K562 (cell line): ENCODE measurements around the gene C19orf67. TPM values are rescaled to one million over a fixed set of nuclear protein-coding genes. Genes with fewer than 3 reads are reported as not detected.

Experiments
- ATF4 ChIP-seq: fragments of 450-650 bp; formaldehyde crosslinking; IDR thresholded peaks from 2 replicates; pipeline ENCODE4 v1.4.0; 2022; ENCODE audit warnings: mild to moderate bottlenecking, moderate library complexity
- CREB3 ChIP-seq: fragments of 450-650 bp; conservative IDR thresholded peaks from 2 replicates; pipeline ENCODE4 v1.6.1; 2016; ENCODE audit warnings: missing genetic modification characterization, low read depth, mild to moderate bottlenecking, missing compliant biosample characterization, moderate library complexity
- HDAC3 ChIP-seq: fragments of 450-650 bp; IDR thresholded peaks from 2 replicates; pipeline ENCODE4 v1.6.1; 2018; ENCODE audit warnings: borderline replicate concordance, mild to moderate bottlenecking, moderate library complexity; ENCODE audit not compliant: partially characterized antibody
- ILK ChIP-seq: fragments of 450-650 bp; IDR thresholded peaks from 2 replicates; pipeline ENCODE4 v1.6.1; 2016; ENCODE audit warnings: missing genetic modification characterization, low read depth, mild to moderate bottlenecking, missing compliant biosample characterization, moderate library complexity, borderline replicate concordance
- MEF2D ChIP-seq: conservative IDR thresholded peaks from 2 replicates; pipeline ENCODE4 v1.6.1; 2016; ENCODE audit warnings: low read depth, missing genetic modification characterization, missing compliant biosample characterization
- NCOA4 ChIP-seq: fragments of 450-650 bp; IDR thresholded peaks from 2 replicates; pipeline ENCODE4 v1.6.1; 2018; ENCODE audit warnings: mild to moderate bottlenecking; ENCODE audit not compliant: partially characterized antibody
- POLR2G ChIP-seq: fragments of 200-400 bp; formaldehyde crosslinking; IDR thresholded peaks from 2 replicates; pipeline ENCODE4 v1.6.1; 2017; ENCODE audit warnings: low read depth, mild to moderate bottlenecking, antibody characterized with exemption, low read length, moderate library complexity
- U2AF1 ChIP-seq: fragments of 200-400 bp; formaldehyde crosslinking; optimal IDR thresholded peaks from 2 replicates; pipeline ENCODE3; 2017; ENCODE audit warnings: mild to moderate bottlenecking, low read depth, low read length, moderate library complexity
- ZBTB49 ChIP-seq: sonication (generic); formaldehyde crosslinking; IDR thresholded peaks from 2 replicates; pipeline ENCODE4 v1.8.0; 2022; ENCODE audit warnings: missing genetic modification reagents, mild to moderate bottlenecking, borderline replicate concordance
- polyA plus RNA-seq, 8 experiments: library from polyadenylated mRNA; depleted of rRNA in 4 of 8; stranded (reverse) in 5 of 8; unstranded in 3 of 8; fragments of >200 nt; fragmentation: Nextera tagmentation in 2 of 8; fragmentation: Illumina TruSeq in 1 of 8; extraction: Ambion mirVana in 2 of 8; extraction: Trizol in 1 of 8; gene quantifications; 2 replicates each; pipeline versions ENCODE4 v1.2.1 to v1.2.3, GENCODE V29; 2011 to 2014; ENCODE audit warnings: inconsistent platforms in 1 of 8, missing spikeins in 1 of 8
- total RNA-seq, 7 experiments: library from RNA; depleted of rRNA in 6 of 7; stranded (reverse); fragments of >200 nt in 6 of 7; fragmentation: Illumina TruSeq in 2 of 7; extraction: Trizol in 2 of 7; gene quantifications; 2 replicates each; pipeline versions ENCODE4 v1.2.1 to v1.2.3, GENCODE V29; 2011 to 2021; ENCODE audit warnings: low replicate concordance in 1 of 7
- TF ChIP-seq, protein P1 (sequence below): fragments of 450-650 bp; formaldehyde crosslinking; IDR thresholded peaks from 2 replicates; pipeline ENCODE4 v1.4.0; 2020; ENCODE audit warnings: mild to moderate bottlenecking, moderate library complexity
- TF ChIP-seq, protein P2 (sequence below), 2 experiments: fragments of 150-350 bp in 1 of 2; IDR thresholded peaks; 2 replicates each; pipeline ENCODE4 v1.6.1; 2012 to 2016; ENCODE audit warnings: low read depth in 2 of 2, low read length in 2 of 2, mild to moderate bottlenecking in 1 of 2, moderate library complexity in 1 of 2

The C19orf67 gene
- total and polyA plus RNA-seq, 9 of the 15 experiments (the other 6 are each of a cell fraction or from before 2014, with no cell fraction given): 0.29 to 1.8 (median 0.51) TPM; not detected in 3

DNA sequence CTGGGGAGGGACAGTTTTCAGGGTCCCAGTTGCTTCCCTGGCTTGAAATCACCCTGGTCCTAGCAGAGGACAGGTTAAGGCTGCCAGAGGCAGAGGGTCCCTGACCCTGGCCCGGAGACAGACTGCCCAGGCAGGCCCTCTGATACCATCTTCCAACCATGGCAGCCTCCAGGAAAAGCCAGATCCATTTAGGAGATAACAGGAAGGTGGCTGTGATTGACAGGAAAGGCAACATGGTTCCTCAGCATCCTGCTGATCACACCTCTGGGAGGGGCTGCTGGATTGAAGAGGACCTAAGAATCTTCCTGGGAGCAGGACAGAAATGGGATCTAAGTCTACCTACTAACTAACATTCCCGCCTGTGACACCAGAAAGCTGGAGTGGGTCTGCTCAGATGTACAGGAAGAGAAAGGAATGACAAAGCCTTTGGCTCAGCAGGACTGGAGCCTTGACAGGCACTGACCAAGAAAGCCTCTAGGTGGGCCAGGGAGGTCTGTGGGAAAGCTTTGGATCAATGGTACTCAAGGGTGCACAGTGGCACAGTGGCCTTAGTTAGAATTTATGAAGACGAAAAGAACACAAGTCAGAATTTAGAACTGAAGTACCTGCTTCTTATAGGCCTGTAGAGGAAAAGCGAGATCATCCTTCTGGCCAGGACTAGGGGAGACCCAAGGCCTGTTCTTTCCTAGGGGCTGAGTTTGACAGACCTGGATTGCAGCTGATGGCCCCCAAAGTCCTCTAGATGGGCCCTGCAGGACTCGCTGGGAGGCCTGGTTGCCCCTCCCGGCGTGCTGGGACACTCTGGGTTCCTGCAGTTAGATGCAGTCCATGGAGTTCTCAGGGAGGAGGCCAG is 34.3 kb upstream of the C19orf67 start (continued):
- TF ChIP-seq CREB3 (tag) (no peak), POLR2G (peak; percentile 43; the same call in 1 of the 2 replicates), ATF4 (no peak), U2AF1 (no peak), ZBTB49 (CRISPR knock-in tag) (no peak), NCOA4 (no peak), ILK (tag) (no peak), HDAC3 (no peak), MEF2D (tag) (no peak)
- TF ChIP-seq, protein P1, sequence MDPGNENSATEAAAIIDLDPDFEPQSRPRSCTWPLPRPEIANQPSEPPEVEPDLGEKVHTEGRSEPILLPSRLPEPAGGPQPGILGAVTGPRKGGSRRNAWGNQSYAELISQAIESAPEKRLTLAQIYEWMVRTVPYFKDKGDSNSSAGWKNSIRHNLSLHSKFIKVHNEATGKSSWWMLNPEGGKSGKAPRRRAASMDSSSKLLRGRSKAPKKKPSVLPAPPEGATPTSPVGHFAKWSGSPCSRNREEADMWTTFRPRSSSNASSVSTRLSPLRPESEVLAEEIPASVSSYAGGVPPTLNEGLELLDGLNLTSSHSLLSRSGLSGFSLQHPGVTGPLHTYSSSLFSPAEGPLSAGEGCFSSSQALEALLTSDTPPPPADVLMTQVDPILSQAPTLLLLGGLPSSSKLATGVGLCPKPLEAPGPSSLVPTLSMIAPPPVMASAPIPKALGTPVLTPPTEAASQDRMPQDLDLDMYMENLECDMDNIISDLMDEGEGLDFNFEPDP: no peak
- TF ChIP-seq, protein P2, sequence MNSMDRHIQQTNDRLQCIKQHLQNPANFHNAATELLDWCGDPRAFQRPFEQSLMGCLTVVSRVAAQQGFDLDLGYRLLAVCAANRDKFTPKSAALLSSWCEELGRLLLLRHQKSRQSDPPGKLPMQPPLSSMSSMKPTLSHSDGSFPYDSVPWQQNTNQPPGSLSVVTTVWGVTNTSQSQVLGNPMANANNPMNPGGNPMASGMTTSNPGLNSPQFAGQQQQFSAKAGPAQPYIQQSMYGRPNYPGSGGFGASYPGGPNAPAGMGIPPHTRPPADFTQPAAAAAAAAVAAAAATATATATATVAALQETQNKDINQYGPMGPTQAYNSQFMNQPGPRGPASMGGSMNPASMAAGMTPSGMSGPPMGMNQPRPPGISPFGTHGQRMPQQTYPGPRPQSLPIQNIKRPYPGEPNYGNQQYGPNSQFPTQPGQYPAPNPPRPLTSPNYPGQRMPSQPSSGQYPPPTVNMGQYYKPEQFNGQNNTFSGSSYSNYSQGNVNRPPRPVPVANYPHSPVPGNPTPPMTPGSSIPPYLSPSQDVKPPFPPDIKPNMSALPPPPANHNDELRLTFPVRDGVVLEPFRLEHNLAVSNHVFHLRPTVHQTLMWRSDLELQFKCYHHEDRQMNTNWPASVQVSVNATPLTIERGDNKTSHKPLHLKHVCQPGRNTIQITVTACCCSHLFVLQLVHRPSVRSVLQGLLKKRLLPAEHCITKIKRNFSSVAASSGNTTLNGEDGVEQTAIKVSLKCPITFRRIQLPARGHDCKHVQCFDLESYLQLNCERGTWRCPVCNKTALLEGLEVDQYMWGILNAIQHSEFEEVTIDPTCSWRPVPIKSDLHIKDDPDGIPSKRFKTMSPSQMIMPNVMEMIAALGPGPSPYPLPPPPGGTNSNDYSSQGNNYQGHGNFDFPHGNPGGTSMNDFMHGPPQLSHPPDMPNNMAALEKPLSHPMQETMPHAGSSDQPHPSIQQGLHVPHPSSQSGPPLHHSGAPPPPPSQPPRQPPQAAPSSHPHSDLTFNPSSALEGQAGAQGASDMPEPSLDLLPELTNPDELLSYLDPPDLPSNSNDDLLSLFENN (IDR thresholded peaks at IDR 0.05; ENCODE audit: low read depth in 2 of 2, low read length in 2 of 2): no peak
